CD4-positive, alpha-beta memory T cell (primary cell): ENCODE results near the gene IP6K1. TPM values are rescaled to one million over a fixed set of nuclear protein-coding genes. Genes with fewer than 3 reads are reported as not detected.
A peak's percentile ranks its signal among the peaks of the same experiment; 100 is the strongest.
"Not testable (repeated sequence)": the region's sequence is repeated elsewhere in the genome, so short reads cannot be mapped to it uniquely, and the experiment has no call there.

Source experiments
- CTCF ChIA-PET: fragments of 350-600 bp; sonication (Branson Sonifier 250); formaldehyde crosslinking; loops from one replicate; lab custom pipeline; 2021; ENCODE audit warnings: inconsistent platforms; ENCODE audit not compliant: partially characterized antibody; lab: Charles Lee
- POLR2A ChIA-PET: fragments of 350-600 bp; sonication (Branson Sonifier 250); formaldehyde crosslinking; loops from one replicate; lab custom pipeline; 2021; ENCODE audit not compliant: partially characterized antibody; lab: Charles Lee
- DNase-seq, 5 donors: peaks; one replicate each; pipeline versions ENCODE4 v3.0.0 to v3.0.0-alpha.2; 2020 to 2022; ENCODE audit warnings: mixed read lengths in 1 of 5
- H3K27ac ChIP-seq: one replicate; pipeline ENCODE4 v1.7.0; 2013; ENCODE audit warnings: low read depth, low read length
- H3K27me3 ChIP-seq: 2 replicates; pipeline ENCODE4 v1.7.0; 2013; ENCODE audit warnings: mild to moderate bottlenecking, low read length, moderate library complexity; ENCODE audit not compliant: insufficient read depth
- H3K36me3 ChIP-seq: 2 replicates; pipeline ENCODE4 v1.7.0; 2013; ENCODE audit warnings: mild to moderate bottlenecking, low read length, moderate library complexity; ENCODE audit not compliant: insufficient read depth
- H3K4me1 ChIP-seq: 2 replicates; pipeline ENCODE4 v1.7.0; 2013; ENCODE audit warnings: mild to moderate bottlenecking, low read length, moderate library complexity; ENCODE audit not compliant: insufficient read depth
- H3K4me3 ChIP-seq, 2 donors: one replicate each; pipeline ENCODE4 v1.7.0; 2013; ENCODE audit warnings: low read length in 2 of 2, mild to moderate bottlenecking in 1 of 2
- H3K9me3 ChIP-seq, 2 donors: one replicate each; pipeline ENCODE4 v1.7.0; 2013; ENCODE audit warnings: low read length in 2 of 2, control low read depth in 1 of 2; ENCODE audit not compliant: control insufficient read depth in 1 of 2
- H3K27ac Mint-ChIP-seq, 7 donors: one replicate each; pipeline ENCODE4 v1.8.0; 2020 to 2021; ENCODE audit warnings: mixed read lengths in 7 of 7, mild to moderate bottlenecking in 6 of 7, inconsistent platforms in 3 of 7, moderate library complexity in 3 of 7
- H3K27me3 Mint-ChIP-seq, 2 donors: one replicate each; pipeline ENCODE4 v1.8.0; 2020 to 2021; ENCODE audit warnings: mixed read lengths in 2 of 2
- H3K36me3 Mint-ChIP-seq, 2 donors: one replicate each; pipeline ENCODE4 v1.8.0; 2020 to 2021; ENCODE audit warnings: mixed read lengths in 2 of 2, inconsistent platforms in 1 of 2, mild to moderate bottlenecking in 1 of 2
- H3K4me1 Mint-ChIP-seq, 4 donors: one replicate each; pipeline ENCODE4 v1.8.0; 2020 to 2021; ENCODE audit warnings: mixed read lengths in 4 of 4, mild to moderate bottlenecking in 1 of 4
- H3K4me3 Mint-ChIP-seq, 8 donors: one replicate each; pipeline ENCODE4 v1.8.0; 2020 to 2021; ENCODE audit warnings: mixed read lengths in 8 of 8, mild to moderate bottlenecking in 7 of 8, moderate library complexity in 6 of 8, inconsistent platforms in 3 of 8
- H3K9me3 Mint-ChIP-seq, 8 donors: one replicate each; pipeline ENCODE4 v1.8.0; 2020 to 2021; ENCODE audit warnings: mixed read lengths in 8 of 8, mild to moderate bottlenecking in 5 of 8, inconsistent platforms in 3 of 8, moderate library complexity in 1 of 8
- intact Hi-C: fragments of 100-400 bp; cut with micrococcal nuclease; formaldehyde crosslinking; loops from one replicate; pipeline ENCODE4 v1.15.1; 2023
- polyA plus RNA-seq, 2 donors: library from polyadenylated mRNA; unstranded; fragments of 300-500 nt; fragmentation: Illumina TruSeq; gene quantifications; one replicate each; pipeline ENCODE4 v1.2.3, GENCODE V29; 2021
- total RNA-seq, 2 experiments: library from RNA; stranded (reverse); gene quantifications; one replicate each; pipeline ENCODE4 v1.2.3, GENCODE V29; 2021

IP6K1 gene
- total and polyA plus RNA-seq, 4 experiments from 2014 or later = 19.4 to 60.0 (median 44.4) TPM

GRCh38 chr3:49756036-49756435 is 30.3 kb downstream of the IP6K1 start:
- Mint-ChIP-seq H3K27ac (peak overlapping the region in 2 of 7 donors; percentile 17 to 38), H3K4me1 (peaks cover 33 to 50% (median 40%) of the 10 kb centered on the region in 4 donors)
- CTCF ChIA-PET = no interaction called here

GRCh38 chr3:49754536-49754935 is 31.8 kb downstream of the IP6K1 start:
- CTCF ChIA-PET = no interaction called here
- Mint-ChIP-seq H3K27ac (peak overlapping the region in 3 of 7 donors; percentile 36 to 75 (median 57)), H3K36me3 (peaks cover 0 to 12% of the 10 kb centered on the region in 2 donors), H3K4me3 (no peak overlapping the region), H3K4me1 (peaks cover 35 to 51% (median 44%) of the 10 kb centered on the region in 4 donors), H3K9me3 (no peaks in the 10 kb centered on the region), H3K27me3 (no peaks in the 10 kb centered on the region)
- no peak for DNase-seq
- Histone ChIP-seq H3K27me3 (no peaks in the 10 kb centered on the region), H3K36me3 (no peaks in the 10 kb centered on the region), H3K9me3 (no peaks in the 10 kb centered on the region), H3K27ac (no peak overlapping the region), H3K4me3 (no peak overlapping the region), H3K4me1 (peaks cover 10% of the 10 kb centered on the region)
- POLR2A ChIA-PET = no interaction called here
- intact Hi-C loops = no loop called here

More at GRCh38 chr3:49756036-49756435, 30.3 kb downstream of the IP6K1 start:
- Histone ChIP-seq H3K4me1 (peaks cover 10% of the 10 kb centered on the region), H3K4me3 (no peak overlapping the region), H3K27me3 (no peaks in the 10 kb centered on the region), H3K27ac (no peak overlapping the region), H3K9me3 (no peaks in the 10 kb centered on the region), H3K36me3 (no peaks in the 10 kb centered on the region)
- no peaks in the 10 kb centered on the region for H3K9me3 Mint-ChIP-seq
- H3K27me3 Mint-ChIP-seq = no peaks in the 10 kb centered on the region
- no peak overlapping the region for H3K4me3 Mint-ChIP-seq
- H3K36me3 Mint-ChIP-seq = peaks cover 0 to 10% of the 10 kb centered on the region in 2 donors
- intact Hi-C loops = no loop called here
- POLR2A ChIA-PET = no interaction called here
- DNase-seq = no peak

GRCh38 chr3:49751501-49751900 is 34.8 kb downstream of the IP6K1 start:
- peaks cover 27 to 35% (median 30%) of the 10 kb centered on the region in 4 donors for H3K4me1 Mint-ChIP-seq

GRCh38 chr3:49750056-49750455 is 36.3 kb downstream of the IP6K1 start:
- H3K9me3 Mint-ChIP-seq = no peaks in the 10 kb centered on the region
- peak overlapping the region in 3 of 7 donors; percentile 9 to 52 (median 28) for H3K27ac Mint-ChIP-seq
- CTCF ChIA-PET = no interaction called here
- DNase-seq = no peak
- Histone ChIP-seq H3K9me3 (no peaks in the 10 kb centered on the region), H3K36me3 (peaks cover 8% of the 10 kb centered on the region), H3K27me3 (no peaks in the 10 kb centered on the region), H3K4me3 (no peak overlapping the region), H3K4me1 (peaks cover 5% of the 10 kb centered on the region), H3K27ac (no peak overlapping the region)
- peaks cover 4 to 31% of the 10 kb centered on the region in 2 donors for H3K36me3 Mint-ChIP-seq
- no peak overlapping the region for H3K4me3 Mint-ChIP-seq
- intact Hi-C loops = no loop called here
- no peaks in the 10 kb centered on the region for H3K27me3 Mint-ChIP-seq
- POLR2A ChIA-PET = no interaction called here
- peaks cover 22 to 24% (median 22%) of the 10 kb centered on the region in 4 donors for H3K4me1 Mint-ChIP-seq

More at GRCh38 chr3:49751501-49751900, 34.8 kb downstream of the IP6K1 start:
- H3K36me3 ChIP-seq = peaks cover 8% of the 10 kb centered on the region
- intact Hi-C loops = no loop called here
- ChIA-PET CTCF (no interaction called here), POLR2A (no interaction called here)
- no peaks in the 10 kb centered on the region for H3K9me3 Mint-ChIP-seq
- no peak overlapping the region for H3K27ac Mint-ChIP-seq
- H3K9me3 ChIP-seq = no peaks in the 10 kb centered on the region
- no peak overlapping the region for H3K4me3 ChIP-seq
- H3K27me3 ChIP-seq = no peaks in the 10 kb centered on the region
- no peaks in the 10 kb centered on the region for H3K27me3 Mint-ChIP-seq
- H3K4me1 ChIP-seq = peaks cover 10% of the 10 kb centered on the region
- no peak overlapping the region for H3K27ac ChIP-seq
- DNase-seq = no peak
- H3K36me3 Mint-ChIP-seq = peaks cover 4 to 25% of the 10 kb centered on the region in 2 donors
- H3K4me3 Mint-ChIP-seq = no peak overlapping the region

- H3K27me3 ChIP-seq, CTCF ChIA-PET, H3K27ac ChIP-seq, DNase-seq, POLR2A ChIA-PET, H3K9me3 Mint-ChIP-seq, H3K9me3 ChIP-seq, H3K27me3 Mint-ChIP-seq, intact Hi-C loops, H3K27ac Mint-ChIP-seq, H3K36me3 ChIP-seq, H3K4me3 ChIP-seq, H3K4me1 ChIP-seq, H3K4me3 Mint-ChIP-seq: not testable (repeated sequence)
- H3K4me1 Mint-ChIP-seq = peaks cover 13 to 22% (median 20%) of the 10 kb centered on the region in 4 donors
- H3K36me3 Mint-ChIP-seq = peaks cover 7 to 38% of the 10 kb centered on the region in 2 donors
These were observed 37.5 kb downstream of the IP6K1 start for GRCh38 chr3:49748874-49749273.

GRCh38 chr3:49747792-49748480 is 38.4 kb downstream of the IP6K1 start:
- Mint-ChIP-seq H3K9me3 (no peaks in the 10 kb centered on the region), H3K4me1 (peaks cover 5 to 18% (median 12%) of the 10 kb centered on the region in 4 donors), H3K36me3 (peaks cover 11 to 38% of the 10 kb centered on the region in 2 donors), H3K27ac (peak overlapping the region in 4 of 7 donors; percentile 26 to 47 (median 32)), H3K4me3 (no peak overlapping the region), H3K27me3 (no peaks in the 10 kb centered on the region)
- Histone ChIP-seq H3K36me3 (peaks cover 8% of the 10 kb centered on the region), H3K27ac (no peak overlapping the region), H3K9me3 (no peaks in the 10 kb centered on the region), H3K27me3 (no peaks in the 10 kb centered on the region), H3K4me3 (no peak overlapping the region), H3K4me1 (no peaks in the 10 kb centered on the region)
- ChIA-PET CTCF (no interaction called here), POLR2A (no interaction called here)
- DNase-seq = no peak
- intact Hi-C loops = no loop called here

- Histone ChIP-seq H3K9me3 (no peaks in the 10 kb centered on the region), H3K36me3 (peaks cover 8% of the 10 kb centered on the region), H3K4me1 (no peaks in the 10 kb centered on the region), H3K4me3 (no peak overlapping the region), H3K27me3 (no peaks in the 10 kb centered on the region), H3K27ac (no peak overlapping the region)
- Mint-ChIP-seq H3K4me3 (no peak overlapping the region), H3K9me3 (no peaks in the 10 kb centered on the region), H3K27me3 (no peaks in the 10 kb centered on the region), H3K27ac (no peak overlapping the region), H3K36me3 (peaks cover 11 to 35% of the 10 kb centered on the region in 2 donors), H3K4me1 (peaks cover 5 to 17% (median 11%) of the 10 kb centered on the region in 4 donors)
- DNase-seq = no peak
- intact Hi-C loops = no loop called here
- POLR2A ChIA-PET = no interaction called here
- CTCF ChIA-PET = interaction anchor here (0.6 kb wide), 1 partner anchor 9 kb away, joined by 5 read pairs; no protein-coding TSS in a partner anchor
These were observed 40.4 kb downstream of the IP6K1 start for GRCh38 chr3:49745986-49746385.
